ENCODE data around the gene TOX2.

TOX2 gene

DNA sequence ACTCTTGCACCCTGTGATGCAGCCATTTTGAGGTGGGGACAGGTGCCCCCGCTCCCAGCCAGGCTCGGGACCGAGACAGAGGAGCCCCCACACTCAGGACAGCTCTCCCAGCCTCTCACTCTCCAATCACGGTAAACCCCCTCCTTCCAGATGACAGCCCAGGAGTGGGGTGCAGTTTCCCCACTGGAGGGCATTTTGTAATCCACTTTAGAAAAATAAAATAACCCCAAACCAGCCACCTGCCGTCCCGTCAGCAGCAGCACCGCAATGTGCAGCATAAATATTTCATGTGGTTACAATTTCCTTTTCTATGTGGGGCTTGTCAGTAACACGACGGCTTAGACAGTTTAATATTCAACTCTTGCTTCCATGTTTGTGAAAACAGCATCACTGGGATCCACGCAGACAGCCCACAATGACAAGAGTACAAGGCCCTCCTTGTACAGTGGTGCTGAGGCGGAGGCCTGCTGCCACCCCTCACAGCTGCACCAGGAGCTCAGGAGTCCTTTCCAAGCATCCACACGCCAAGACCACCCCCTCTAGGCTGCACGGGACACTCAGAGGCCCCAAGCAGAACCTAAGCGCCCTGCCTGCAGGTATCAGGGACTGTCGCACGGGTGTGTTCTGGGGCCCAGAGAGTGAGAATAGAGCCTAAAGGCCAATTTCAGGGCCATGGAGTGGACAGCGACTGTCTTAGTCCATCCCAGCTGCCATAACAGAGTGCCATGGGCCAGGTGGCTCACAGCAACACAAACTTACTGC is 155.7 kb downstream of the TOX2 start:
- DNase-seq (ENCODE audit: low read depth) = no peak
- no peak overlapping the region for H3K4me3 ChIP-seq (ENCODE audit: low read depth, low read length)
- no peak for TF ChIP-seq CTCF (IDR thresholded peaks at IDR 0.05; ENCODE audit: low read depth, low read length, missing control alignments)
- in situ Hi-C loops (cut with HindIII; ENCODE audit: low sequenced_read_pairs) = no loop called here

DNA sequence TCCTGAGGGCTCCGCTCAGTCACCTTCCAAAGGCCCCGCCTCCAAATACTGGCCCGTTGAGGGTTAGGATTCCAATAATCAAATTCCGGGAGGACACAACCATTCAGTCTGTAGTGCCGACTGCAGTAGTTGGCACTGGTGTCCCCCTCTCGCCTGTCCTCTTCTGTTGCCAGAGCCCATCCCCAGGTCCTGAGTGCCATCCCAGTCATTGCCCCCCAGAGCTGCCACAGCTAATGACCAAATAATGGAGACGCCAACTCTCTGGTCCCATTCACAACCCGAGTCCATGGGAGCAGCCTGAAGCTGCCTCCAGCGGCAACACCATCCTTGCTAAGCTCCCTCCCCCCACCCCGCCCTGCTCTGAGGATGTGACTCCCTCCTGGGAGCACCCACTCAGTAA is 156.4 kb downstream of the TOX2 start:
- in situ Hi-C loops (cut with HindIII; ENCODE audit: low sequenced_read_pairs) = no loop called here
- H3K4me3 ChIP-seq (ENCODE audit: low read depth, low read length) = no peak overlapping the region
- no peak for TF ChIP-seq CTCF (IDR thresholded peaks at IDR 0.05; ENCODE audit: low read depth, low read length, missing control alignments)
- no peak for DNase-seq (ENCODE audit: low read depth)

DNA sequence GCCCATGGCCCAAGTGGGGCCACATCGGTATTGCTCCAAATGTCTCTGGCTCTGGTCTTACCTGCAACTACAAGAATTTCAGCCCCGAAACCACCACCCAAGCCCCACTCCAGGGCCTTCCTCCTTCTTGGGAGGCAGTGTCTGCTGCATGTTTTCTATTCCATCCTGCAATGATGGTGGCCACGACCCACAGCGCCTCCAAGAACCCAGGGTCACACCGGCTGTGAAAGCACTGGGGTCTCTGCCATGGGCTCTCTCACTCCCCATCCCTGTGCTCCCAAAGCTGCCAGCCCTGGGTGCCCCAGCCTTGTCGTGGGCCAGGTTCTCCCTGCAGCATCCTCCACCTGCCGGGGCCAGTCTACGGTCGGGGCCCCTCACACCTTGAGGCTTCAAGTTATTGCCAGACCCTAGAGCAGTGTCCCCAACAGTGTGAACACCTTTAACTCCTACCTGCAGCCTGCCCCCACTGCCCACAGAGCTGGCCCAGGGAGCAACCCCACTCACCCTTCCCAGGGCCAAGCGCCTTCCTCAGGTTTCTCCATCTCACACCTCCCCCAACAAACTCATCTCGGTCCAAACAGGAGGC is 157.0 kb downstream of the TOX2 start:
- no peak overlapping the region for H3K4me3 ChIP-seq (ENCODE audit: low read depth, low read length)
- TF ChIP-seq CTCF (IDR thresholded peaks at IDR 0.05; ENCODE audit: low read depth, low read length, missing control alignments) = no peak
- in situ Hi-C loops (cut with HindIII; ENCODE audit: low sequenced_read_pairs) = no loop called here
- no peak for DNase-seq (ENCODE audit: low read depth)

DNA sequence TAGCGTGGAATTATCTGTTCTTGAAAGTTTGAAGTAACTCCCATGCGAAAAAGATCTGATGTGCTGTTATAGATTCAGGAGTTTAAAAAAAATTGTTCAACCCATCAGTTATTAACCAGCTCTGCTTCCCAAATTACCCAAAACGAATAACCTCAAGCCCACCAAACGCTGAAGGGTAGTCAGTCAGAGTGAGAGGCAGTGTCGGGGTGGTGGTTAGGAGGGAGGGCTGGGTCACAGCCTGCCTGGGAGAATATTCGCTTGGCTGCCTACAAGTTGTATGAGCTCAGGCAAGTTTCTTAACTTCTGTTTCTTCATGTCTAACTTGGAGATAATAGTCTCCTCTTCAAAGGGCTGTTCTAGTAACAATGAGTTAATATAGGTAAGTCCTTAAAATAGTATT is 157.7 kb downstream of the TOX2 start:
- no peak for TF ChIP-seq CTCF (IDR thresholded peaks at IDR 0.05; ENCODE audit: low read depth, low read length, missing control alignments)
- DNase-seq (ENCODE audit: low read depth) = no peak
- in situ Hi-C loops (cut with HindIII; ENCODE audit: low sequenced_read_pairs) = no loop called here
- H3K4me3 ChIP-seq (ENCODE audit: low read depth, low read length) = no peak overlapping the region

GRCh38 chr20:44073011-44073674 is 158.5 kb downstream of the TOX2 start:
- in situ Hi-C loops (cut with HindIII; ENCODE audit: low sequenced_read_pairs) = no loop called here
- H3K4me3 ChIP-seq (ENCODE audit: low read depth, low read length) = no peak overlapping the region
- DNase-seq (ENCODE audit: low read depth) = no peak
- TF ChIP-seq CTCF (IDR thresholded peaks at IDR 0.05; ENCODE audit: low read depth, low read length, missing control alignments) = no peak

GRCh38 chr20:44073675-44074071 is 159.0 kb downstream of the TOX2 start:
- in situ Hi-C loops (cut with HindIII; ENCODE audit: low sequenced_read_pairs) = no loop called here
- no peak overlapping the region for H3K4me3 ChIP-seq (ENCODE audit: low read depth, low read length)
- TF ChIP-seq CTCF (IDR thresholded peaks at IDR 0.05; ENCODE audit: low read depth, low read length, missing control alignments) = no peak
- no peak for DNase-seq (ENCODE audit: low read depth)

Data from astrocyte of the cerebellum (primary cell).